LNCAP (cell line): ENCODE results near the gene FTSJ1.

Source experiments
- TF ChIP-seq, protein P1 (sequence below): fragments of 450-650 bp; IDR thresholded peaks from 2 replicates; pipeline ENCODE4 v1.5.1; 2017; ENCODE audit warnings: mild to moderate bottlenecking

The FTSJ1 gene

DNA sequence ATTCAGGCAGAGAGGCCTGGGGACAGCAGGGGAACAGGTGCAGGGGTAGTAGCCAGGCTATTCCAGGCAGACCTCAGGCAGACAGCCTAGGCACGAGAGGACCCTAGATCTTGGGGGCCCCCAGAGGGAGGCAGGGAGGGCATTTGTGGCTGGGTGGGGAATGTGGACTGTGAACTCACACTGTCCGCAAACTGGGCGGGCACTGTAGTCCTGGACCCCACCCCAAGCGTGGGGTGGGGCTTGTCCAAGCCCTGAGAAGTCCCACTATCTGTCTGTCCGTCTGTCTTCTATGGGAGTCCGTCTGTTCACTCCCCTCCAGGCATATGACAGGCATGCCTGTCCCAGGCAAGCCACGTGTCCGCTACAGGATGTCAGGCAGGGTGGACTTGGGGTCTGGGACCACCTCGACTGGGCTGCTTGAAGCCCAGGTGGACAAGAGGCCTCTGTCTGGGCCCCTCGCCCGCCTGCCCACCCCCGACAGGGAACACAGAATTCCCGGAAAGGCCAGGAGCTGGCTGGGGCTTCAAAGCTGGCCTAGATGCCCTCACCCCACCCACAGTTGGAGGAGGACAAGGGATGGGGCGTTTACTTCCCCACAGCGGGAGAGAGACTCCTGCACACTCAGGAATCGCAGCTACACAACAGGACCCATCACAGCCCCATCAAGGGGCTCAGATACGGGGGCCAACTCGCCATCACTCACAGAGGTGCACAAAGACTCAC, 5.7 kb upstream of the FTSJ1 start, which contains the start of gene SLC38A5:
Gene SLC38A5, minus strand, starts transcription at position 151 of the 723 bp plus-strand sequence. CDS start 2,336 bp downstream, outside the sequence.
- TF ChIP-seq, protein P1, sequence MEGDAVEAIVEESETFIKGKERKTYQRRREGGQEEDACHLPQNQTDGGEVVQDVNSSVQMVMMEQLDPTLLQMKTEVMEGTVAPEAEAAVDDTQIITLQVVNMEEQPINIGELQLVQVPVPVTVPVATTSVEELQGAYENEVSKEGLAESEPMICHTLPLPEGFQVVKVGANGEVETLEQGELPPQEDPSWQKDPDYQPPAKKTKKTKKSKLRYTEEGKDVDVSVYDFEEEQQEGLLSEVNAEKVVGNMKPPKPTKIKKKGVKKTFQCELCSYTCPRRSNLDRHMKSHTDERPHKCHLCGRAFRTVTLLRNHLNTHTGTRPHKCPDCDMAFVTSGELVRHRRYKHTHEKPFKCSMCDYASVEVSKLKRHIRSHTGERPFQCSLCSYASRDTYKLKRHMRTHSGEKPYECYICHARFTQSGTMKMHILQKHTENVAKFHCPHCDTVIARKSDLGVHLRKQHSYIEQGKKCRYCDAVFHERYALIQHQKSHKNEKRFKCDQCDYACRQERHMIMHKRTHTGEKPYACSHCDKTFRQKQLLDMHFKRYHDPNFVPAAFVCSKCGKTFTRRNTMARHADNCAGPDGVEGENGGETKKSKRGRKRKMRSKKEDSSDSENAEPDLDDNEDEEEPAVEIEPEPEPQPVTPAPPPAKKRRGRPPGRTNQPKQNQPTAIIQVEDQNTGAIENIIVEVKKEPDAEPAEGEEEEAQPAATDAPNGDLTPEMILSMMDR, result no peak

DNA sequence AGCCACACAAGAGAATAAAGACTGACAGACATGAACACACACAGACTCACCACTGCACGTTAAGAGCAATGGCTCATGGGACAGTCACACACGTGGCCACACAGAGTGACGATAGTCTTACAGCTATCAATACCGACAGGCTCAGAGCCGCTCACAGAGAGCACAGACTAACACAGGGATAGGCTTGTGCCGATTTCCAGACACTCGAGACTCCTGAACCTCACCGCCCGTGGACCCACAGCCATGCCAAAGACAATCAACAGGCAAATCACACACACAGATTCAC, 5.2 kb upstream of the FTSJ1 start:
- TF ChIP-seq, protein P1, result no peak

DNA sequence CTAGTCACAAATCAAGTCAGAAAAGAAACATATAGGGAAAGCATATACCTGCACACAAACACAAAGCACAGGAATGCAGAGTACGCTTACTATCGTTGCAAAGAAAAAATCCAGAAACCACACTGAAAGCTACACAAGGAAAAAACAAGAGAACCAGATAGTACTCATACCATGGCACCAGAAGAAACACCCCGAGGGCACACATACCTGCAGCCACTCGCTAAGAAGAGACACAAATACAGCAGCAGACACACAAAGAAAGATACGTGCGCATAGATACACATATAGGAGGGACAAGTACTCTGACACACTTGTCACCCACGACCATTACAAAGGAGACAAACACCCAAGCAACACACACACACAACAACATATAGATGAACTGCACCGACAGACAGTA, 4.5 kb upstream of the FTSJ1 start:
- TF ChIP-seq, protein P1, result no peak

DNA sequence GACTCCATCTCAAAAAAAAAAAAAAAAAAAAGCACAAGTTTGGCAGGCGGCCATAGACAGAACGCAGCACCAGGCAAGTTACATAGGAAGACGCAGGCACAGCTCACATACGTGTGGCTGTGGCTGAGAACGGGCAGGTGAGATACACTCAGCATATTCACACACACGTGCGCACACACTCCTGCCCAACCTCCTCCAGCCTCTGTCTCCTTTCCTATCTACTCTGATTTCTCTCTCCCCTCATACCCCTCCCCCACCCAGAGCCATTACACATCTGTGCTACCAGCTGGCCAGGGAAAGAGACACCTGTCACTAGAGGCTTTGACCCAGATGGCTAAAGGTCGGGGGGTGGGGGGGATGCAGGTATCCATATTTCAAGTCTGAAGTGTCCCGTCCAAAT, 3.8 kb upstream of the FTSJ1 start:
- TF ChIP-seq, protein P1, result no peak

DNA sequence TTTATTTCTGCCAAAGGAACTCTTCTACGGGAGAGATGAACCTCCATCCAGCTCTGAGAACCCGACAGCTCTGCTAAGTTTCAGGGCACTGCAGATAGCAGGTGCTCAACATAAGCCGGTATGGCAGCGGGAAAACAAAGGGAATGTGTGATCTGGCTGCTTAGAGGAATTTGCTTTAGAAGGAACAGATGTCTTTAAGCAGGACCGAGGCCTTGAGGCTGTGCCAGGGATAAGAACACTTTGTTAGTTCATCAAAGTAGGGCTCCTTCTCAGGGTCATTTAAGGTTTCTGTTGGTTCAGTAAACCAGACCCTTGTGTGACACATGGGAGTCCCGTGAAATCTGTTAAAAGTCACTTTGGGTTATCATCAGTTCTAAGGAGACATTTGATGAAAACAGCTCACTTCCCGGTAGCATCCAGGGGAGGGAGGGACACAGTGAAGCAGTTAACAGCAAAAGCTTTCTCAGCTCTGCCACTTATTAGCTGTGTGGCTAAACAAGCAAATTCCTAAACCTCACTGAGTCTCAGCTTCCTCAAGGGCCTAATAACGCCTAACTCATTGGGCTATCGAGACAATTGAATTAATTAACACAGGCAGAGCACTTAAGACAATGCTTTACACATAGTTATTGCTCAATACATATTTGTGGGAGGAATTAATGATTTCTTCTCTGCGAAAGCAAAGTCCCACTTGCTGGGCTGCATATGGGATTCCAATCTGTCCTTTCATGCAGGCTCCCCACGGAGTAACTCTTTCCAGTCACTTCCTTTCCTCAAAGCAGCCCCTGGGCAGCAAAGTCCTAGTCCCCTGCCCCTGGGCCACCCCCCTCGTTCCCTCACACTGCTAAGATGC, 2.9 kb upstream of the FTSJ1 start:
- TF ChIP-seq, protein P1, result no peak

DNA sequence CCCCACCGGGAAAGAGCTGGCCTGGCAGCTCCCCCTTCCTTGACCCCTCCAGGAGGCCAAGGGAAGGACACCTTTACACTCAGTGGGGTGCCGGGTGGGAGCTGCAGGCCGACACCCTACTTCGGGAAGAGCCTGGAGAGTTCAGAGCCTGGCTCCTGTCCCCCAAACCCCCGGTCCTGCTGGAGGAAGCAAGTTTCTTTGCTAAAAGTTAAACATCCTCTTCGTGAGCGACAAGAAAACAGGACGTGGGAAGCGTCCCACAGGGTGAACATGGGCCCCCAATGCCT, 2.4 kb upstream of the FTSJ1 start:
- TF ChIP-seq, protein P1, result no peak

DNA sequence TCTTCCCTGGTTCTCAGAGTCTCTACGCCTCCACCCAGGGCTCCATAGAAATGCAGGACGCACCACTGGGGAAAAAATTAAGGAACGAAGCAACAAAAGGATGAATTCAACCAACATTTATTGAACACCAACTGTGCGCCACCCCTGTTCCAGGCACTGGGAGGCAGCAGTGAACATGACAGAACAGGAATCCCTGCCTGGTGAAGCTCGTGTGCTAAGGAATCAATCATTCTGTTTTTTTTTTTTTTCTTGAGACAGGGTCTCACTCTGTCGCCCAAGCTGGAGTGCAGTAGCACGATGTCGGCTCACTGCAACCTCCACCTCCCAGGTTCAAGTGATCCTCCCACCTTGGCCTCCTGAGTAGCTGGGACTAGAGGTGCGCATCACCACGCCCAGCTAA, 1.9 kb upstream of the FTSJ1 start:
- TF ChIP-seq, protein P1, result no peak; the same call in 1 of the 2 replicates
